Small intestine (tissue), 16 donors: ENCODE measurements around the gene TMEM255B. TPM values are rescaled to one million over a fixed set of nuclear protein-coding genes. Genes with fewer than 3 reads are reported as not detected.
"Not testable (repeated sequence)": the region's sequence is repeated elsewhere in the genome, so short reads cannot be mapped to it uniquely, and the experiment has no call there.

ENCODE experiments used
- DNase-seq, 2 donors: peaks; one replicate each; pipeline versions ENCODE4 v3.0.0 to v3.0.0-alpha.2; 2013
- FAIRE-seq: peaks from 2 replicates; lab custom pipeline; 2012; peaks lifted over from hg19 to GRCh38; lab: Jason Lieb, UNC
- H3K27ac ChIP-seq, 3 donors: one replicate each; pipeline ENCODE4 v1.5.1; 2013; ENCODE audit warnings: low read length in 2 of 3, mild to moderate bottlenecking in 2 of 3, control low read depth in 1 of 3, inconsistent platforms in 1 of 3, low read depth in 1 of 3, moderate library complexity in 1 of 3
- H3K27me3 ChIP-seq, 3 donors: one replicate each; pipeline ENCODE4 v1.6.1; 2013; ENCODE audit warnings: low read length in 3 of 3, inconsistent platforms in 1 of 3; ENCODE audit not compliant: control insufficient read depth in 3 of 3, insufficient read depth in 3 of 3
- H3K36me3 ChIP-seq, 3 donors: one replicate each; pipeline ENCODE4 v1.6.1; 2013; ENCODE audit warnings: low read length in 3 of 3, inconsistent platforms in 1 of 3, low read depth in 1 of 3, mild to moderate bottlenecking in 1 of 3, moderate library complexity in 1 of 3; ENCODE audit not compliant: control insufficient read depth in 3 of 3, insufficient read depth in 2 of 3
- H3K4me1 ChIP-seq, 3 donors: one replicate each; pipeline ENCODE4 v1.6.1; 2013; ENCODE audit warnings: low read length in 2 of 3, inconsistent platforms in 1 of 3, low read depth in 1 of 3, mild to moderate bottlenecking in 1 of 3, moderate library complexity in 1 of 3; ENCODE audit not compliant: control insufficient read depth in 3 of 3, insufficient read depth in 2 of 3
- H3K4me3 ChIP-seq, 3 donors: one replicate each; pipeline ENCODE4 v1.5.1; 2013; ENCODE audit warnings: low read length in 3 of 3, control low read depth in 1 of 3, inconsistent platforms in 1 of 3, low read depth in 1 of 3, mild to moderate bottlenecking in 1 of 3, moderate library complexity in 1 of 3
- H3K9me3 ChIP-seq, 2 donors: one replicate each; pipeline ENCODE4 v1.6.1; 2013; ENCODE audit warnings: low read depth in 1 of 2, low read length in 1 of 2; ENCODE audit not compliant: control insufficient read depth in 2 of 2, insufficient read depth in 1 of 2
- whole genome bisulfite sequencing, 3 donors: extraction: QIAGEN DNeasy Blood & Tissue Kit; methylation state at CpG; one replicate each; pipeline ENCODE4 v1.1.7; 2013; 5-methylcytosine and 5-hydroxymethylcytosine counted together
- long read RNA-seq, 10 donors: transcript quantifications; one replicate each; lab custom pipeline, GENCODE V29; 2026
- polyA plus RNA-seq, 4 donors: library from polyadenylated mRNA; stranded (reverse) in 3 of 4; unstranded in 1 of 4; fragments of 200-250 nt in 3 of 4; fragments of 120-200 nt in 1 of 4; gene quantifications; one replicate each; pipeline versions ENCODE4 v1.2.1 to v1.2.3, GENCODE V29; 2013
- donor health status: healthy with polysubstance abuse.
- donor health status: control.
- donor health status: control.
- donor health status: Bipolar disorder and iron deficiency.
- donor health status: healthy.

TMEM255B gene
- 1 to 10 TPM in 3 of 4 donors, not detected in 1; 1.4 to 9.3 (median 2.6) TPM for polyA plus RNA-seq
- long read RNA-seq, donor 1 = 0 reads
- long read RNA-seq, donor 2 = 0 reads
- long read RNA-seq, donor 3 = 0 reads
- long read RNA-seq, donor 4 = 0 reads
- long read RNA-seq, donor 5, partial matches to known transcripts = 0 of 1 reads
- long read RNA-seq, donor 5, other reads (novel, unspliced or antisense) = 0 of 1 reads
- long read RNA-seq, donor 6, full-length matches to known transcripts = 3 of 3 reads
- long read RNA-seq, donor 6, partial matches to known transcripts = 0 of 3 reads
- long read RNA-seq, donor 6, other reads (novel, unspliced or antisense) = 0 of 3 reads
- long read RNA-seq, donor 7 = 0 reads
- long read RNA-seq, donor 8 = 0 reads
- long read RNA-seq, donor 9, partial matches to known transcripts = 0 of 1 reads
- long read RNA-seq, donor 9, other reads (novel, unspliced or antisense) = 0 of 1 reads
- long read RNA-seq, donor 10, full-length matches to known transcripts = 3 of 3 reads
- long read RNA-seq, donor 10, partial matches to known transcripts = 0 of 3 reads
- long read RNA-seq, donor 10, other reads (novel, unspliced or antisense) = 0 of 3 reads

- H3K27ac ChIP-seq = peak within 1 kb of the TSS; percentile 8 to 82 (median 12)
- no peak for FAIRE-seq
Observed at GRCh38 chr13:113758651-113759524, at the start of gene TMEM255B. Gene TMEM255B, plus strand, starts transcription at chr13:113759226. Its CDS starts 44 bp downstream, at chr13:113759270.

GRCh38 chr13:113722921-113723320, 36.1 kb upstream of the TMEM255B start:
- FAIRE-seq = no peak
- Histone ChIP-seq H3K27ac (no peak overlapping the region), H3K27me3 (no peaks in the 10 kb centered on the region), H3K4me3 (no peak overlapping the region), H3K4me1 (peaks cover 0 to 3% (median 0%) of the 10 kb centered on the region in 3 donors), H3K9me3 (peaks cover 2 to 7% of the 10 kb centered on the region in 2 donors), H3K36me3 (no peaks in the 10 kb centered on the region)
- no peak for DNase-seq
- WGBS, 3 donors = 47 to 58% (median 53%) methylated on average over 8 to 9 of the region's 11 CpGs

More at GRCh38 chr13:113758651-113759524, at the start of gene TMEM255B:
- DNase-seq = peak; percentile 70 to 86
- 1 to 2% (median 2%) methylated on average over 46 to 80 of the region's 80 CpGs for WGBS, 3 donors
- H3K27me3 ChIP-seq = peaks cover 0 to 38% (median 0%) of the 10 kb centered on the region in 3 donors
- H3K4me3 ChIP-seq = peak within 1 kb of the TSS; percentile 50 to 67 (median 51)
- H3K4me1 ChIP-seq = peaks cover 0 to 14% (median 0%) of the 10 kb centered on the region in 3 donors
- no peaks in the 10 kb centered on the region for H3K9me3 ChIP-seq
- no peaks in the 10 kb centered on the region for H3K36me3 ChIP-seq

- no peak overlapping the region for H3K4me3 ChIP-seq
- H3K4me1 ChIP-seq = peaks cover 0 to 3% (median 0%) of the 10 kb centered on the region in 3 donors
- peaks cover 0 to under 1% (median 0%) of the 10 kb centered on the region in 3 donors for H3K27me3 ChIP-seq
- FAIRE-seq (no peak), DNase-seq (no peak)
- H3K27ac ChIP-seq = no peak overlapping the region
- 71 to 76% (median 72%) methylated on average over 13 of the region's 13 CpGs for WGBS, 3 donors
- peaks cover 2 to 11% of the 10 kb centered on the region in 2 donors for H3K9me3 ChIP-seq
- H3K36me3 ChIP-seq = no peaks in the 10 kb centered on the region
Observed at GRCh38 chr13:113723410-113724015, 35.5 kb upstream of the TMEM255B start.

- peak overlapping the region in 1 of 3 donors; percentile 37 for H3K4me3 ChIP-seq
Observed at GRCh38 chr13:113724016-113724758, 34.8 kb upstream of the TMEM255B start.

DNA sequence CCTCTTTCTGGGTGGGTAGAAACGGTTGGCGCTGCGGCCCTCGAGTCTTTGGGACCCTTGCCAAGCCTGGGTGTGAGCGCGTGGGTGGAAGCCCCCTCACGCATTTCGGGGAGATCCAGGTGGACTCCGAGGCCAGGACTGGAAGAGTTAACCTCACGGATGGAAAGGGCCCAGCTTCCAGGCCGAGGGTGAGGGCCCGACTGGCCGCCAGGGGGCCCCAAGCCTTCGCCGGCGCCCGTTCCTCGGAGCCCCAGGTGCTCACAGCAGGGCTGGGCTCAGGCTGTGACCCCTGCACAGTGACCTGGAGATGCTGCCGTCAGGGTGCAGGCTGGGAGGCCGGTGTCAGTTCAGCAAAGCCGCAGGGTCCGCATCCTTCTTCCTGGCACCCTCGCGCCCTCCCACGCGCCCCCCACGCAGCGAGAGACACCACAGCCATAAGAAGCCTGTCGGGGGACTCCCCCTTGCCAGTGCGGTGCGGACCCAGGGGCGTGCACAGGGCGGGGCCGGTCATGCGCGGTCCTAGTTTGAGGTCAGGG, 34.2 kb upstream of the TMEM255B start:
- FAIRE-seq = no peak
- H3K4me3 ChIP-seq = peak overlapping the region in 2 of 3 donors; percentile 34 to 37
- WGBS, 3 donors = 2 to 4% (median 2%) methylated on average over 26 to 36 of the region's 36 CpGs

More at GRCh38 chr13:113724016-113724758, 34.8 kb upstream of the TMEM255B start:
- peaks cover 0 to 7% (median 0%) of the 10 kb centered on the region in 3 donors for H3K27me3 ChIP-seq
- FAIRE-seq (no peak), DNase-seq (no peak)
- peaks cover 2 to 11% of the 10 kb centered on the region in 2 donors for H3K9me3 ChIP-seq
- peak overlapping the region in 1 of 3 donors; percentile 65 for H3K27ac ChIP-seq
- H3K4me1 ChIP-seq = peaks cover 0 to 3% (median 0%) of the 10 kb centered on the region in 3 donors
- H3K36me3 ChIP-seq = no peaks in the 10 kb centered on the region
- whole genome bisulfite sequencing, 3 donors = 78 to 81% (median 81%) methylated on average over 27 to 30 of the region's 30 CpGs

DNA sequence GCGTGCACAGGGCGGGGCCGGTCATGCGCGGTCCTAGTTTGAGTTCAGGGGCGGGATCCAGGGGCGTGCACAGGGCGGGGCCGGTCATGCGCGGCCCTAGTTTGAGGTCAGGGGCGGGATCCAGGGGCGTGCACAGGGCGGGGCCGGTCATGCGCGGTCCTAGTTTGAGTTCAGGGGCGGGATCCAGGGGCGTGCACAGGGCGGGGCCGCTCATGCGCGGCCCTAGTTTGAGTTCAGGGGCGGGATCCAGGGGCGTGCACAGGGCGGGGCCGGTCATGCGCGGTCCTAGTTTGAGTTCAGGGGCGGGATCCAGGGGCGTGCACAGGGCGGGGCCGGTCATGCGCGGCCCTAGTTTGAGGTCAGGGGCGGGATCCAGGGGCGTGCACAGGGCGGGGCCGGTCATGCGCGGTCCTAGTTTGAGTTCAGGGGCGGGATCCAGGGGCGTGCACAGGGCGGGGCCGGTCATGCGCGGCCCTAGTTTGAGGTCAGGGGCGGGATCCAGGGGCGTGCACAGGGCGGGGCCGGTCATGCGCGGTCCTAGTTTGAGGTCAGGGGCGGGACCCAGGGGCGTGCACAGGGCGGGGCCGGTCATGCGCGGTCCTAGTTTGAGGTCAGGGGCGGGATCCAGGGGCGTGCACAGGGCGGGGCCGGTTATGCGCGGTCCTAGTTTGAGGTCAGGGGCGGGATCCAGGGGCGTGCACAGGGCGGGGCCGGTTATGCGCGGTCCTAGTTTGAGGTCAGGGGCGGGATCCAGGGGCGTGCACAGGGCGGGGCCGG, 33.5 kb upstream of the TMEM255B start:
- not testable (repeated sequence) for H3K4me1 ChIP-seq, FAIRE-seq, DNase-seq, H3K36me3 ChIP-seq
- H3K27me3 ChIP-seq = peaks cover 0 to 14% (median 0%) of the 10 kb centered on the region in 3 donors
- peaks cover 2 to 11% of the 10 kb centered on the region in 2 donors for H3K9me3 ChIP-seq
- 0 to 6% (median 3%) methylated on average over 9 to 44 of the region's 75 CpGs for WGBS, 3 donors
- H3K4me3 ChIP-seq = peak overlapping the region in 1 of 3 donors; percentile 34
- peak overlapping the region in 1 of 3 donors; percentile 65 for H3K27ac ChIP-seq

More for the DNA sequence above, 34.2 kb upstream of the TMEM255B start:
- Histone ChIP-seq H3K27me3 (peaks cover 0 to 14% (median 0%) of the 10 kb centered on the region in 3 donors), H3K36me3 (no peaks in the 10 kb centered on the region), H3K27ac (peak overlapping the region in 2 of 3 donors; percentile 57 to 65), H3K9me3 (peaks cover 2 to 11% of the 10 kb centered on the region in 2 donors), H3K4me1 (peaks cover 0 to 3% (median 0%) of the 10 kb centered on the region in 3 donors)
- peak; percentile 66 to 93 for DNase-seq
